HG02981 (cell line): Measurements from ENCODE around the gene CYP11A1.

Experiments used
- ATAC-seq: cut with Tn5 transposase; IDR thresholded peaks from one replicate; pipeline ENCODE4 v1.9.1; 2021; ENCODE audit warnings: mild to moderate bottlenecking, moderate library complexity; ENCODE audit not compliant: unreplicated experiment

CYP11A1 gene

DNA sequence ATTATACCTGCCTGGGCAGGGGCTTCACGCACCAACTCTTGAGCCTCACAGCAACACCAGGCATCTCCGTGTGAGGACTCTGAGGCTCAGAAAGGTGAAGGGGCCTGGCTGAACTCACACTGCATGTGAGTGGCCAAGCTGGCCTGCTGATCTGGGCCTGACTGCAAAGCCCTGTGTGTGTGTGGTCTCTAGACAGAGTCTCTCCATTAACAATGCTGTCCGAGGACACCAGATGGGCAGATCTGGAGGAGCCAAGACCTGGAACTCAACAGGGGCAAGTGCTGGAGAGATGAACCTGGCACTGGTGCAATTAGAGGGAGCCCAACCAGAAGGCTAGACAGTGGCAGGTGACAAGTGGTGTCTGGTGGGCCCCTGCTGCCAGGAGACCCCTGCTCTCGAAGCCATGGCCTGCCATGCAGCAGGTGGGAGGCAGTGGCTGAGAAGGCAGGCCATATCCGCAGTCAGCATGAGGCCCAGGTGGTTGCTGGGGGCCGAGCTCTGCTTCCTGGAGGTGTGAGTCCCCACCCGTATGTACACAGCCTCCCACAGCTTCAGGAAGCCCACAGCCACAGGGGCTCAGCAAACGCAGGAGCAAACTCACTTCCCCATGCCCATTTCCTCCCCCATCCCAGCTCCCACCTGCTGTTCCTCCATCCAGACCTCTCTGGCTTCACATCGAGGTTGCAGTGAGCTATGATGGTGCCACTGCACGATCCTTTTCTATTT, 39.0 kb downstream of the CYP11A1 start:
- ATAC-seq: no peak

DNA sequence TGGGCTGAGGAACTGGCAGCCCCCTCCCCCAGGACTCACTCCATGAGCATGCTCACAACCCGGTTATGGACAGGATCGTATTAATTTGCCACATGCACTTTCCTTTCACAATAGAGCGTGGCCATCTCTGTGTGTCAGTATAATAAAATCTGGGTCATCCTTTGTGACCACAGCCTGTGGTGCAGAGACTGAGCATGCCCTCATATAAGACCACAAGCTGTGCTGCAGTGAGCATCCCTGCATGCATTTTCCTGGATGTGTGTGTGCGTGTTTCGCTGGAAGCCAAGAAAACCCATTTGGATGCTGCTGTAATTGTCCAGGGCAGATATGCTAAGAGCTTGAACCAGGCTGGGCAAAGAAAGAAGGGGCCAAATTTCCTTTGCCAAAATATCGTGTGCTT, 39.7 kb downstream of the CYP11A1 start:
- no peak for ATAC-seq

GRCh38 chr15:74326746-74327145, 40.7 kb downstream of the CYP11A1 start:
- no peak for ATAC-seq

DNA sequence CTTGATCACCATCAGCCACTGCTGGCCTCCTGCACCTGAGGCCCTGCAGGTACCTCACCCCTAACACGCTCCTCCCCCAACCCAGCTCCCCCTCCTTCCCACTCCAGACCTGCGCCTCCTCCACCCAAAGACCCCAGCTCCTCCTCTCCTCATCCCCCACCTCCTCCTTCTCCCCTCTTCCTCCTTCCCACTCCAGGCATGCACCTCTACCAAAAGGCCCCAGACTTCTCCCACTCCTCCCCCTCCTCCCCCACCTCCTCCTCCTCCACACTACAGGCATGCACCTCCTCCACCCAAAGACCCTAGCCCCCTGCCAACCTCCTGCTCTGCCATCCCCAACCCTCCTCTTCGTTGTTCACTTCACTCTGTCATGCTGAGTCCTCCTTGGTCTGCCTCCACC, 42.7 kb downstream of the CYP11A1 start:
- ATAC-seq: no peak

DNA sequence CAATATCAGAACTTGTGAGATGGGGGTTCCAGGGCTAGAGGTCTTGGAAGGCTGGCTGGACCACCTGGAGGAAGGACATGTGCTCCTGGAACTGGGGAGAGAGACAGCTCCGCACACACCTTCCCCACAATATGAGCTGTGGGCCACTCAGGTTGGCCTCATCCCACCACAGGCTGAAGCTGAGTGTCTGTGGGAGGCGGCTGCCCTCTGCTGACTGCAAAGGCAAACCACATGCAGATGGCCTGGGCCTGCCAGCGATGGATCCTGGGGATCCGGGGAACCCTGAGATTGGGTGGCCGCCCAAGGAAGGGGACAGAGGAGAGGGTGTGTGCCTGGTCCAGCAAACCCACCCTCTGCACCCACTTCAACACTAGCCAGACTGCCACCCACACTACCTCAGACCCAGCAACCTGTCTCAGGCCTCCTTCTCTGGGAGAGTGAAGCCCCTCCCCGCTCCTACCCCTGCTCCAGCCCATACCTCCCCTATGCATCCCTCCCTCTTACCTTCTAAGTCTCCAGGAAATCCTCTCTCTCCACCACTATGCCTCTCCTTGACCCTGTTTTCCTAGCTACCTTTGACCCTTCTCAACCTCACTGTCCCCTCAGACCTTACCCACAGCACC, 44.8 kb downstream of the CYP11A1 start:
- ATAC-seq: no peak

DNA sequence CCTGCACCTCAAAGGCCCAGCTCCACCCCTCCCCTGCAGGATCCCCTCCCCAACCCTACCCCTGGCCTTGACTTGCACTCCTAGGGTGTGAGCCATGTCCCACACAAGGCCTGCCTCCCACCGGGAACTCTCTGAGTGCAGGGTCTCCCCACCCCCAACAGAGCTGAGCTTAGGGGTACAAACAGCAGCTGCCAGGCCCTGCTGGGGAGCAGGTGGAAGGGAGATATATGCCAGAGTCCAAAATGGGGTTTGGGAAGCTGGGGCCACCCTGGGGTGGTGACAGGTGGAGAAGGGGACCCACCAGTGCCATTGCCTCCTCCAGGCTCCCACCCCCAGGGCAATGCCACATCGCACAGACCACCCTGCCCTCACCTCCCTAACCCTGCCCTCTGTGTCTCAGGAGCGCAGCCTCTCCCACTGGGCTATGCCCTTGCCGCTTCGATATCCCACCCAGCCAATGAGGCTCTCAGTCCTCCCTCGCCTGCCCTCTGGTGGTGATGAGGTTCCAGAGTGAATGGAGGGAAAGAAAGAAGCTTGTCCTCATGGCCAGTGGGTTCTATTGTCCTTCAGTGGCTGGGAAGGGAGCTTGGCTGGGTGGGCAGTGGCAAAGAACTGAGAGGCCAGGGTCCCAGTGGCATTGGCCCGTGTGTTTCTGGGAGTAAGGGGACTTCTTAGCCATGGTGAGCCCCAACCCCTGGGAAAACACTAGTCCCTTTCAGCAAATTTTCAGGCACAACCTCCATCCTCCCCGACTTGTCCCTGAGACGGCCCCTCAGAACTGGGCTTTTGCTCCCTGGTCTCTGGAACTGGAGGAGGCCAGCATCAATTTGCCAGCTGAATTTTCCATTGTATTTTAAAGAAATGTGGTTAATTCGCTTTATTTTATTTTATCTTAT, 46.8 kb downstream of the CYP11A1 start:
- ATAC-seq: no peak

- ATAC-seq: no peak
Observed at GRCh38 chr15:74319596-74320351, 47.7 kb downstream of the CYP11A1 start.

DNA sequence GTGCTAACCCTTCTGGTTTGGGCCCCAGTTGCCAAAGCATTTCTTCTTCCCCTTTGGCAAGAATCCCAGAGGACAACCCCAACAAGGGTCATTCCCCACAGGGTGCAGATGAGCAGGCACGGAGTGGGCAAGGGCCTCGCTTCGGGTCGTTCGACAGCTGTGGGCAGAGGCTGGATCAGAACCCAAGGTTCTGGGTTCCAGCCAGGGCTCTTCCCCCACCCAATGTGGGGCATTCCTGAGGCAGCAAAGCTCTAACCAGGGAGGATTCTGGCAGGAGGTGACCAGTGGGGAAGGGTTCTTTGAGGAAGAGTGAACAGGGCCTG, 48.3 kb downstream of the CYP11A1 start:
- ATAC-seq: no peak

- no peak for ATAC-seq
Observed at GRCh38 chr15:74318376-74319137, 48.9 kb downstream of the CYP11A1 start.

DNA sequence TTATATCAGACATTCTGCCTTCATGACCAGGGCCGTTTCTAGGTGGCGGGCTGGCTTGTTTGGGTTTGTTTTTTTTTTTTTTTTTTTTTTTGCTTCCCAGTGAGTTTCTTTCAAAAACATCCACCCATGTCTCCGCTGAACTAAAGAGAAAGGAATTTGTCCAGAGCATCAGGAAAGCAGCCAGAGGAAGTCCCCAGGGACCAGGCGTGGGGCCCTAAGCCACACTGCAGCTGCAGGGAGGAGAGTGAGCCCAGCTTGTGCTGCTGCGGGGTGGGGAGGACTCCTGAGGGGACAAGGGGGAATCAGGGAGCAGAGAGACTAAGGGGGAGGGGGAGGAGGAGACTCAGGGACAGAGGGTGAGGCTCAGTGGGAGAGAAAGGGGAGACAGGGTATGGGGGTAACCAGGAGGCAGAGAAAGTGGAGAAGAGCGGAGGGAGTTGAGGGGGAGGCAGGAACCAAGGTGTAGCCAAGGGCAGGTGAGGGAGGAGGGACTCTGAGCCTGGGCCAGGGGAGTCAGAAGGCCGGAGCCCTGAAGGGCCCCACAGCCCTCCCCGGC, 49.5 kb downstream of the CYP11A1 start:
- no peak for ATAC-seq

DNA sequence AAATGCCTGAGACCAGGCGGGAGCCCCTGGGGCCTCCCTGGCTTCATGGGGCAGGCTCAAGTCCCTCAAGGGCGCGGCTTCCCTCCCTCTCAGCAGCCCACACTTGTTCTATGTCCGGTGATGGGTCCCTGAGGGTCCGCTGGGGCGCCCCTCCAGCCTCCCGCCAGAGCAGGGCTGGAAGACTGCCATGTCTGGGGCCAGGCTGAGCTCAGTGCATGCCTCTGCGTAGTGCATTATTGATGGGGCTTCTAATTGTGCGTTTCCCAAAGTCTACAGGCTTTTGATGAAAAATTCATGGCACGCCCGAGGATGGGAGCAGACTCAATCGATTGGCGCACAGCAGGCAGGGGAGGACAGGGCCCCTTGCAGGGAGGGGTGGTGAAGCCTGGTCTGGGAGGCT, 51.3 kb downstream of the CYP11A1 start:
- ATAC-seq: no peak

DNA sequence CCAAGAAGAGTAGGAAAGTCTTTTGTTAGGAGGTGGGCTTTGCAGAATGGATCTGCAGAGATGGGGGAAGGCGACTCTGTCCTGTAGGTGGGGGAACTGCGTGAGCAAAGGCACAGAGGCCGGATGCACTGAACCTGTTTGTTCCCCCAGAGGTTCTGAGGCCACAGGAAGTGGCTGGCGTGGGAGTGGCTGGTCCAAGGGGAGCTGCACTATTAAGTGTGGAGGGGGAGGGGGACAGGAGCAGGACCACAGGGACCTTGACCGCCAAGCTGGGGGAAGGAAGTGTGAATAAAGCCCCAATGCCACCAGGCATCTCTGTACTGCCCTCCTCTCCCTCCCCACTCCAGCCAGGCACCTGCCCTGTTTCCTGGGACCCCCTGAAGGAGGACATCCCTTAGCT, 51.8 kb downstream of the CYP11A1 start:
- no peak for ATAC-seq

- ATAC-seq: no peak
Observed at GRCh38 chr15:74314795-74315438, 52.5 kb downstream of the CYP11A1 start.

GRCh38 chr15:74313889-74314288, 53.6 kb downstream of the CYP11A1 start:
- ATAC-seq: no peak

DNA sequence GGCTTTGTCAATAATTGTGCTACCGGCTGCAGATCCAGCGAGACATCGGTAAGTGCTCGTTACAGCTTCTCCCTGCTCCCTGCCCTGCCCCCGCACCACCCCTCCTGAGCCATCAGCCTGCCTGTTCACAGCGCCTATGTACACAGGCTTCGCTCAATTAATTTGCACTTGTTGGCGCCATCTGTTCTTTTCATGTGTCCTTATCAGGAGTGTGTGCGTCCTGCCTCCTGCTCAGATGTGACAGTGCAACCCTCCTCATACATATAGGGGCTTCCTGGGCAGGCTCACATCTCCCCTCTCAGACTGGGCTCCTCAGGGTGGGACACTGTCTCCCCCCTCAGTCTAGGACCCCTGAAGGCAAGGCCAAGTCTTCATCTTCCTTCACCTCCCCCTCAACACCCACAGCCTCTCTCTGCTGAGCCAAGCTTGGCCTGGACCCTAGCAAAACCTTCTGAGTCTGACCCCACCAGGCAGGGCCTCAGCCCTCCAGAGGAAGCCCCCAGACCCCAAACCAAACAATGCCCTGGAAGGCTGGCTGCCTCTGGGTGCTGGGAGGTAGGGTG, 54.9 kb downstream of the CYP11A1 start:
- no peak for ATAC-seq

GRCh38 chr15:74311734-74312444, 55.6 kb downstream of the CYP11A1 start:
- no peak for ATAC-seq

GRCh38 chr15:74307827-74308811, 59.3 kb downstream of the CYP11A1 start:
- ATAC-seq: no peak
